ENCODE measurements around the gene RASGRP2.

Gene RASGRP2

DNA sequence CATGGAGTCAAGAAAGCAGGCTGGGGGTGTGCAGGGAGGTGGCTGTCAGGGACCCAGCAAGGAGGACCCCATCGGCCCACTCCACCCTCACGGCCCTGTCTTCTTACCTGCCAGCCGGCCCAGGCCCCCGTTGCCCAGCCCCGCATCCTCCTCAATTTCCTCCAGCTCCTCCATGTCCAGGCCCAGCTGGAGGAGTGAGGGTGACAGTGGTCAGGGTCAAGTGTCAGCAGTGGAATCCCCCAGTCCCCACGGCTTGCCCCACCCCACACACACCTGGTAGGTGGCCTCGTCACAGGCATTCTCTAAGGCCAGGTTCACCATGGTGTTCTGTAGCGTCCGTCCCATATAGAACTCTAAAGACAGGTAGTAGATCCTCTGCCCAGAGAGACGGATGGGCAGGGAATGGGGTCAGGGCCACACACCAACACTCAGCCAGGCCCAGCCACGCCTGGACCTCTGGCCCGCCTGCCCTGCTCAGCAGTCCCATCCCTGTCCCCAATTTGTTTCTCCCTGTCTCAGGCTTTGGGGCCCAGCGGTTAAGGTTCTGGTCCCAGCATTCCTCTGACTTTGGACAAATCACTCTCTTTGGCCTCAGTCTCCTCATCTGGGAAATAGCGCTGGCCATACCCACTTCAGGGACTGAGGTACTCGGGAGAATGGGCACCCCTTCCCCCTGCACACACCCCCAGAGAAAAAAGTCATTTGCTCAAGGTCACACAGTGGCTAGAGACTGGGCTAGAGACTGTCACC lies 14.6 kb upstream of the RASGRP2 start:
- no peak for ATAC-seq
- TF ChIP-seq ZNF8 (CRISPR knock-in tag; IDR thresholded peaks at IDR 0.05) = no peak
- no peak for TF ChIP-seq RARB (CRISPR knock-in tag; IDR thresholded peaks at IDR 0.05)
- TF ChIP-seq TCF4 (CRISPR knock-in tag; IDR thresholded peaks at IDR 0.05; ENCODE audit: borderline replicate concordance) = no peak
- no peak for TF ChIP-seq BACH2 (CRISPR knock-in tag; IDR thresholded peaks at IDR 0.05; ENCODE audit: borderline replicate concordance)
- TF ChIP-seq ZNF565 (CRISPR knock-in tag; conservative IDR thresholded peaks at IDR 0.05; ENCODE audit: low read depth) = no peak
- no peak for TF ChIP-seq TOX (CRISPR knock-in tag; IDR thresholded peaks at IDR 0.05; ENCODE audit: borderline replicate concordance)
- TF ChIP-seq OSR1 (CRISPR knock-in tag; IDR thresholded peaks at IDR 0.05) = no peak

DNA sequence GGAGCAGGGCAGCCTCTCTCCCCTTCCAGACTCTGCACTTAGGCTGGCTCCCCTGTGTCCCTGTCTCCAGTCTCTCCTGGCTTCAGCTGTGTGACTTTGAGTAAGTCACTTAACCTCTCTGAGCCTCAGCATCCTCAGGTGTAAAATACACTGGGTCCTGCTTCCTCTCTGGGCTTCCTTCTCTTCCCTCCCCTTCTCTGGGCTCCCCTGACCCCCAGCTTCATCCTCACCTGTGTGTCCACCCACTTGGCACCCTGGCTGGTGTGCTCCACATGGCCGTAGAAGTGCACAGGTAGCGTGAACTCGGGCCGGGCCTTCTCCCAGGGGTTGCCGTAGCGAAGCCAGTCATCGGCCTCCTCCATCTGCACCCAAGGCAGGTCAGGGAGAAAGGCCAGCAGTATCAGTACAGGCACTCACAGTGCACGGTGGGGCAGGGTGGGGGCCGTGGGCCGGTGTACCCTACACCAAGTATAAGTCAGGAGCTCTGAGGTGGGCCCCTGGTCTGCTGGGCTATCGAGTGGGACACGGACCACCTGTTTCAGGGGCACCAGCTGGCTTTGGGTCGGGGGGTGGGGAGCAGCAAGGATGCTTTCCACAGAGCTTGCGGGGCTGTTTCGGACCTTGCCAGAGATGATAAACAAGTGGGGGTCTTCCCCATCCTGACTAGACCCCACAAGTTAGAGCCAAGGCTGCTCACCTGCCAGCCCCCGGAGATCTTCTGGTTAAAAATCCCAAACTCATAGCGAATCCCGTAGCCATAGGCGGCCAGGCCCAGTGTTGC lies 13.8 kb upstream of the RASGRP2 start:
- ATAC-seq = no peak
- TF ChIP-seq ZFP30 (CRISPR knock-in tag; IDR thresholded peaks at IDR 0.05) = no peak
- no peak for TF ChIP-seq ESRRG (CRISPR knock-in tag; IDR thresholded peaks at IDR 0.05)
- no peak for TF ChIP-seq TCF4 (CRISPR knock-in tag; IDR thresholded peaks at IDR 0.05; ENCODE audit: borderline replicate concordance)
- TF ChIP-seq, protein P1, sequence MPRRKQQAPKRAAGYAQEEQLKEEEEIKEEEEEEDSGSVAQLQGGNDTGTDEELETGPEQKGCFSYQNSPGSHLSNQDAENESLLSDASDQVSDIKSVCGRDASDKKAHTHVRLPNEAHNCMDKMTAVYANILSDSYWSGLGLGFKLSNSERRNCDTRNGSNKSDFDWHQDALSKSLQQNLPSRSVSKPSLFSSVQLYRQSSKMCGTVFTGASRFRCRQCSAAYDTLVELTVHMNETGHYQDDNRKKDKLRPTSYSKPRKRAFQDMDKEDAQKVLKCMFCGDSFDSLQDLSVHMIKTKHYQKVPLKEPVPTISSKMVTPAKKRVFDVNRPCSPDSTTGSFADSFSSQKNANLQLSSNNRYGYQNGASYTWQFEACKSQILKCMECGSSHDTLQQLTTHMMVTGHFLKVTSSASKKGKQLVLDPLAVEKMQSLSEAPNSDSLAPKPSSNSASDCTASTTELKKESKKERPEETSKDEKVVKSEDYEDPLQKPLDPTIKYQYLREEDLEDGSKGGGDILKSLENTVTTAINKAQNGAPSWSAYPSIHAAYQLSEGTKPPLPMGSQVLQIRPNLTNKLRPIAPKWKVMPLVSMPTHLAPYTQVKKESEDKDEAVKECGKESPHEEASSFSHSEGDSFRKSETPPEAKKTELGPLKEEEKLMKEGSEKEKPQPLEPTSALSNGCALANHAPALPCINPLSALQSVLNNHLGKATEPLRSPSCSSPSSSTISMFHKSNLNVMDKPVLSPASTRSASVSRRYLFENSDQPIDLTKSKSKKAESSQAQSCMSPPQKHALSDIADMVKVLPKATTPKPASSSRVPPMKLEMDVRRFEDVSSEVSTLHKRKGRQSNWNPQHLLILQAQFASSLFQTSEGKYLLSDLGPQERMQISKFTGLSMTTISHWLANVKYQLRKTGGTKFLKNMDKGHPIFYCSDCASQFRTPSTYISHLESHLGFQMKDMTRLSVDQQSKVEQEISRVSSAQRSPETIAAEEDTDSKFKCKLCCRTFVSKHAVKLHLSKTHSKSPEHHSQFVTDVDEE (CRISPR knock-in tag; IDR thresholded peaks at IDR 0.05) = no peak
- TF ChIP-seq, protein P2, sequence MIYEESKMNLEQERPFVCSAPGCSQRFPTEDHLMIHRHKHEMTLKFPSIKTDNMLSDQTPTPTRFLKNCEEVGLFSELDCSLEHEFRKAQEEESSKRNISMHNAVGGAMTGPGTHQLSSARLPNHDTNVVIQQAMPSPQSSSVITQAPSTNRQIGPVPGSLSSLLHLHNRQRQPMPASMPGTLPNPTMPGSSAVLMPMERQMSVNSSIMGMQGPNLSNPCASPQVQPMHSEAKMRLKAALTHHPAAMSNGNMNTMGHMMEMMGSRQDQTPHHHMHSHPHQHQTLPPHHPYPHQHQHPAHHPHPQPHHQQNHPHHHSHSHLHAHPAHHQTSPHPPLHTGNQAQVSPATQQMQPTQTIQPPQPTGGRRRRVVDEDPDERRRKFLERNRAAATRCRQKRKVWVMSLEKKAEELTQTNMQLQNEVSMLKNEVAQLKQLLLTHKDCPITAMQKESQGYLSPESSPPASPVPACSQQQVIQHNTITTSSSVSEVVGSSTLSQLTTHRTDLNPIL (CRISPR knock-in tag; IDR thresholded peaks at IDR 0.05; ENCODE audit: low read depth) = no peak
- TF ChIP-seq GLIS3 (CRISPR knock-in tag; IDR thresholded peaks at IDR 0.05) = no peak
- no peak for TF ChIP-seq PPARA (CRISPR knock-in tag; IDR thresholded peaks at IDR 0.05; ENCODE audit: borderline replicate concordance)
- no peak for TF ChIP-seq ISL1 (CRISPR knock-in tag; IDR thresholded peaks at IDR 0.05)
- TF ChIP-seq ZC3H10 (CRISPR knock-in tag; IDR thresholded peaks at IDR 0.05) = no peak
- TF ChIP-seq ZNF70 (CRISPR knock-in tag; IDR thresholded peaks at IDR 0.05) = no peak
- TF ChIP-seq SNAI2 (CRISPR knock-in tag; IDR thresholded peaks at IDR 0.05) = no peak
- no peak for TF ChIP-seq BACH2 (CRISPR knock-in tag; IDR thresholded peaks at IDR 0.05; ENCODE audit: borderline replicate concordance)
- TF ChIP-seq, protein P3, sequence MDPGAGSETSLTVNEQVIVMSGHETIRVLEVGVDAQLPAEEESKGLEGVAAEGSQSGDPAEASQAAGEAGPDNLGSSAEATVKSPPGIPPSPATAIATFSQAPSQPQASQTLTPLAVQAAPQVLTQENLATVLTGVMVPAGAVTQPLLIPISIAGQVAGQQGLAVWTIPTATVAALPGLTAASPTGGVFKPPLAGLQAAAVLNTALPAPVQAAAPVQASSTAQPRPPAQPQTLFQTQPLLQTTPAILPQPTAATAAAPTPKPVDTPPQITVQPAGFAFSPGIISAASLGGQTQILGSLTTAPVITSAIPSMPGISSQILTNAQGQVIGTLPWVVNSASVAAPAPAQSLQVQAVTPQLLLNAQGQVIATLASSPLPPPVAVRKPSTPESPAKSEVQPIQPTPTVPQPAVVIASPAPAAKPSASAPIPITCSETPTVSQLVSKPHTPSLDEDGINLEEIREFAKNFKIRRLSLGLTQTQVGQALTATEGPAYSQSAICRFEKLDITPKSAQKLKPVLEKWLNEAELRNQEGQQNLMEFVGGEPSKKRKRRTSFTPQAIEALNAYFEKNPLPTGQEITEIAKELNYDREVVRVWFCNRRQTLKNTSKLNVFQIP (CRISPR knock-in tag; IDR thresholded peaks at IDR 0.05; ENCODE audit: borderline replicate concordance, low read depth) = no peak
- TF ChIP-seq RARB (CRISPR knock-in tag; IDR thresholded peaks at IDR 0.05) = no peak
- no peak for TF ChIP-seq ZFP3 (CRISPR knock-in tag; IDR thresholded peaks at IDR 0.05)
- TF ChIP-seq CSDC2 (CRISPR knock-in tag; IDR thresholded peaks at IDR 0.05) = no peak
- TF ChIP-seq ZNF565 (CRISPR knock-in tag; conservative IDR thresholded peaks at IDR 0.05; ENCODE audit: low read depth) = no peak
- TF ChIP-seq TOX (CRISPR knock-in tag; IDR thresholded peaks at IDR 0.05; ENCODE audit: borderline replicate concordance) = no peak

DNA sequence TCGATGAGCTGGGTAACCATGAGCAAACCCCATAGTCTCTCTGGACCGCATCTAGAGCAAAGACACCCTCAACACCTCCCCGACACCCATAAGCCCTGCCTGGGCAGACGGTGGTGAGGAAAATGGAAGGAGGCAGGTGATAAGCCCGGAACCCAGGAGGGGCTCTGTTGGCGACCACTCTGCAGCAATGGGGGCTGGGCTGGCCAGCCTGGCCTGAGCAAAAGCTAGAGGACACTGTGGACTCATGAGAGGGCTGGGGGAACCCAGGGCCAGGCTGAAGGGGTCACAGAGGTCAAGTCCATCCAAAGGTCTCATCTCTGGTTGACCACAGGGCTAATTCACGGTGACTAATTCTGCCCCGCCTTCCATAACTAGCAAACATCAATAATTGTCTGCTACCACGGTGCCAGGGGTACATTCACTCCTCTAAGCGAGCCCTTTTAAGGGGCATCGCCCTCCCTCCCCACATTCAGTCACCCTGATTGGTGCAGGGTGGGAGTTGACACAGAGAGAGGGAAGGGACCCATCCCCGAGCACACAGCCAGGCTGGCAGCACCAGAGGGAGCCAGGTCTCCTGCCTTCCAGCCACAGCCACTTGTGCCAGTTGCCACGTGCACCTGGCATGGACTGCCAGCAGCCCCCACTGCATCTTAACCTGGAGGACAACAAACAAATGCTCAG lies 11.9 kb upstream of the RASGRP2 start:
- TF ChIP-seq OSR1 (CRISPR knock-in tag; IDR thresholded peaks at IDR 0.05) = no peak
- TF ChIP-seq, protein P4, sequence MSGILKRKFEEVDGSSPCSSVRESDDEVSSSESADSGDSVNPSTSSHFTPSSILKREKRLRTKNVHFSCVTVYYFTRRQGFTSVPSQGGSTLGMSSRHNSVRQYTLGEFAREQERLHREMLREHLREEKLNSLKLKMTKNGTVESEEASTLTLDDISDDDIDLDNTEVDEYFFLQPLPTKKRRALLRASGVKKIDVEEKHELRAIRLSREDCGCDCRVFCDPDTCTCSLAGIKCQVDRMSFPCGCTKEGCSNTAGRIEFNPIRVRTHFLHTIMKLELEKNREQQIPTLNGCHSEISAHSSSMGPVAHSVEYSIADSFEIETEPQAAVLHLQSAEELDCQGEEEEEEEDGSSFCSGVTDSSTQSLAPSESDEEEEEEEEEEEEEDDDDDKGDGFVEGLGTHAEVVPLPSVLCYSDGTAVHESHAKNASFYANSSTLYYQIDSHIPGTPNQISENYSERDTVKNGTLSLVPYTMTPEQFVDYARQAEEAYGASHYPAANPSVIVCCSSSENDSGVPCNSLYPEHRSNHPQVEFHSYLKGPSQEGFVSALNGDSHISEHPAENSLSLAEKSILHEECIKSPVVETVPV (CRISPR knock-in tag; IDR thresholded peaks at IDR 0.05) = no peak
- no peak for TF ChIP-seq CSDC2 (CRISPR knock-in tag; IDR thresholded peaks at IDR 0.05)
- no peak for TF ChIP-seq ISL1 (CRISPR knock-in tag; IDR thresholded peaks at IDR 0.05)
- TF ChIP-seq, protein P2 (CRISPR knock-in tag; IDR thresholded peaks at IDR 0.05; ENCODE audit: low read depth) = no peak
- no peak for TF ChIP-seq SNAI2 (CRISPR knock-in tag; IDR thresholded peaks at IDR 0.05)
- TF ChIP-seq GLIS3 (CRISPR knock-in tag; IDR thresholded peaks at IDR 0.05) = no peak
- TF ChIP-seq RARB (CRISPR knock-in tag; IDR thresholded peaks at IDR 0.05) = no peak
- no peak for TF ChIP-seq TOX (CRISPR knock-in tag; IDR thresholded peaks at IDR 0.05; ENCODE audit: borderline replicate concordance)
- no peak for TF ChIP-seq PPARA (CRISPR knock-in tag; IDR thresholded peaks at IDR 0.05; ENCODE audit: borderline replicate concordance)
- no peak for TF ChIP-seq BACH2 (CRISPR knock-in tag; IDR thresholded peaks at IDR 0.05; ENCODE audit: borderline replicate concordance)
- TF ChIP-seq, protein P5, sequence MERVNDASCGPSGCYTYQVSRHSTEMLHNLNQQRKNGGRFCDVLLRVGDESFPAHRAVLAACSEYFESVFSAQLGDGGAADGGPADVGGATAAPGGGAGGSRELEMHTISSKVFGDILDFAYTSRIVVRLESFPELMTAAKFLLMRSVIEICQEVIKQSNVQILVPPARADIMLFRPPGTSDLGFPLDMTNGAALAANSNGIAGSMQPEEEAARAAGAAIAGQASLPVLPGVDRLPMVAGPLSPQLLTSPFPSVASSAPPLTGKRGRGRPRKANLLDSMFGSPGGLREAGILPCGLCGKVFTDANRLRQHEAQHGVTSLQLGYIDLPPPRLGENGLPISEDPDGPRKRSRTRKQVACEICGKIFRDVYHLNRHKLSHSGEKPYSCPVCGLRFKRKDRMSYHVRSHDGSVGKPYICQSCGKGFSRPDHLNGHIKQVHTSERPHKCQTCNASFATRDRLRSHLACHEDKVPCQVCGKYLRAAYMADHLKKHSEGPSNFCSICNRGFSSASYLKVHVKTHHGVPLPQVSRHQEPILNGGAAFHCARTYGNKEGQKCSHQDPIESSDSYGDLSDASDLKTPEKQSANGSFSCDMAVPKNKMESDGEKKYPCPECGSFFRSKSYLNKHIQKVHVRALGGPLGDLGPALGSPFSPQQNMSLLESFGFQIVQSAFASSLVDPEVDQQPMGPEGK (CRISPR knock-in tag; IDR thresholded peaks at IDR 0.05; ENCODE audit: borderline replicate concordance) = no peak
- no peak for ATAC-seq

Measured in SK-N-SH treated with all-trans-retinoic acid at 6 μM for 48 hours (cell line).